Daoy (cell line): Measurements from ENCODE around the gene LHPP. TPM values are rescaled to one million over a fixed set of nuclear protein-coding genes. Genes with fewer than 3 reads are reported as not detected.

Experiments
- DNase-seq: peaks from one replicate; pipeline ENCODE4 v3.0.0-alpha.2; 2015; ENCODE audit warnings: low read depth
- total RNA-seq: library from RNA; depleted of rRNA; stranded (reverse); fragments of >200 nt; shearing (Covaris generic); gene quantifications from 2 replicates; pipeline ENCODE4 v1.2.3, GENCODE V29; 2014

The LHPP gene
- total RNA-seq, 1 experiment from 2014 or later, result 2.6 TPM

DNA sequence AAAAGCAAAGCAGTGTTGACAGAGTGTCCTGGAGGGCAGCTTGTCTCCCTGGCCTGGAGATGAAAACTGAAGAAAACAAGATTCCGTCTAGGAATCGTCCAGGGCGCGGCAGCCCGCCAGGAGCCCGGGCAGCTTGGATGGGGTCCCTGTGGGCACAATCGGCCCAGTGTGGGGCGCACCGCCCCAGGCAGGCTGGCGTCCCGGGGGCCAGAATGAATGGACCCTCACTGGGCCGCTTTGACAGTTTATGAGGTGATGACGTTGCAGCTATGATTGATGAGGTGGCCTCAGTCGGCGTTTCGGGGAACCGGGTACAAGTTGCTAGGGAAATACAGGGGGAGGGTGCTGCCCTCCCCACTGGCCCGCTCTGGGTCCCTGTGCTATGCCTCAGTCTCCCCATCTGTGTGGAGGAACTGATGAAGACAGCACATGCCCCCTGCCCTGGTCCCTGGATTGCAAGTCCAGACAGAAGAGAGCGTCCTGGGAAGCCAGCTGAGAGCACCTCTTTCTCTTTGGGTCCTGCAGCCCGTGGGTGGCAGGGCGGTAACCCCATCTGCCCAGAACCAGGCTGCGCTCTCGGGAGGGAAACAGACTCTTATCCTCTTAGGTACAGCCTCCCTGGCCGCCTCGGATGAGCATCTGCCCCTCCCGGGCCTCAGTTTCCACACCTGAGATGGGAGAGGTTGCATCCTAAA is 131.3 kb downstream of the LHPP start:
- DNase-seq, result no peak

DNA sequence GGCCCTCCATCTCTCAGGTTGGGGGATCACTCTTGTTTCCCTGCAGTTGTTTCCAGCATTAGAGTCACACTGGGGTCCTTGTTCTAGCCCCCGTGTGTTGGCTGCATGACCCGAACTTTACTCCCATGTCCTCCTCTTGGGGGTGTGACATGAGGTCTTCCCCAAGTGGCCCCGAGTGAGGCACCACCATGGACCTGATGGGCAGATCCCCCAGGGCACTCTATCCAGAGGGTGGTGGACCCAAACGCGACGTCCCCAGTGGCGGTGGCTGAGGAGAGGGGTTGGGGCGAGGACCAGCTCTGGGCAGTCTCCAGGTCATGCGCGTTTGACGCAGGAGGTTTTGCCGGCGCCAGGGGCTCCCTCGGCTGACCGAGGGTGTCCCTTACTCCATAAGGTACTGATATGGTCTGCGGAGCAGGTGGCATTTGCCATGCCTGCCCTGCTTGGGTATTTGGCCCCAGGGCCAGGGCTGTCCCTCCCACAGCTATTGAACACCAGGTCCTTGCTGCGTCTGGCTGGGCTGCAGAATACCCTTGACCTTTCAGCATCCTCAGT is 131.9 kb downstream of the LHPP start:
- DNase-seq, result no peak

- no peak for DNase-seq
Observed at GRCh38 chr10:124594240-124594639, 132.6 kb downstream of the LHPP start.

- no peak for DNase-seq
Observed at GRCh38 chr10:124595143-124595883, 133.7 kb downstream of the LHPP start.

DNA sequence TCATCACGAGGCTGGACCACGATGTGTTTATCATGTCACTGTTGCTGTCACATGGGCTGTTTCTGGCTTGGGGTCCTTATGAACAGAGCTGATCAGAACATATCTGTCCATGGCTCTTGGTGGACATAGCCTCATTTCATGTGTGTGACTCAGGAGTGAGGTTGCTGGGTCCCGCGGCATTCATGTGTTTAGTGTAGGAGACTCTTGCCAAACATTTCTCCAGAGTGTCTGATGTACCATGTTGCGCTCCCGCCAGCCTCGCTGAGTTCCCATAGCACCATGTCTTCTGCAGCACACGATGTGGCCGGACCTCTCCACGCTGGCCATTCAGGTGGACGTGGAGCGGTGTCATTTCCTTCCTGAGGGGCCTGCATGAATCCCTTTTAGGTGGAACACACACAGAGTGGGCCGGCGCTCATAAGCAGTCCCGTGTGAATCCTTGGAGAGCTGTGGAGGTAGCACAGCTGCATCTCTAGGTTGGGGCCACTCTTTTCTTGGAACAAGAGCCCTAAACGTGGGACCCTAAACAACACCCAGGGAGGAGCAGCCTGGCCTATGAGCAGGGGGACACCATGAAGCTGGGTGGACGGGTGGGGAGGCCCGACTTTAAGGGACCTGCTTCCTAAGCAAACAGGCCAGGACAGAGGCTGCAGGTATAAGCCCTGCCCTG is 134.6 kb downstream of the LHPP start:
- no peak for DNase-seq

DNA sequence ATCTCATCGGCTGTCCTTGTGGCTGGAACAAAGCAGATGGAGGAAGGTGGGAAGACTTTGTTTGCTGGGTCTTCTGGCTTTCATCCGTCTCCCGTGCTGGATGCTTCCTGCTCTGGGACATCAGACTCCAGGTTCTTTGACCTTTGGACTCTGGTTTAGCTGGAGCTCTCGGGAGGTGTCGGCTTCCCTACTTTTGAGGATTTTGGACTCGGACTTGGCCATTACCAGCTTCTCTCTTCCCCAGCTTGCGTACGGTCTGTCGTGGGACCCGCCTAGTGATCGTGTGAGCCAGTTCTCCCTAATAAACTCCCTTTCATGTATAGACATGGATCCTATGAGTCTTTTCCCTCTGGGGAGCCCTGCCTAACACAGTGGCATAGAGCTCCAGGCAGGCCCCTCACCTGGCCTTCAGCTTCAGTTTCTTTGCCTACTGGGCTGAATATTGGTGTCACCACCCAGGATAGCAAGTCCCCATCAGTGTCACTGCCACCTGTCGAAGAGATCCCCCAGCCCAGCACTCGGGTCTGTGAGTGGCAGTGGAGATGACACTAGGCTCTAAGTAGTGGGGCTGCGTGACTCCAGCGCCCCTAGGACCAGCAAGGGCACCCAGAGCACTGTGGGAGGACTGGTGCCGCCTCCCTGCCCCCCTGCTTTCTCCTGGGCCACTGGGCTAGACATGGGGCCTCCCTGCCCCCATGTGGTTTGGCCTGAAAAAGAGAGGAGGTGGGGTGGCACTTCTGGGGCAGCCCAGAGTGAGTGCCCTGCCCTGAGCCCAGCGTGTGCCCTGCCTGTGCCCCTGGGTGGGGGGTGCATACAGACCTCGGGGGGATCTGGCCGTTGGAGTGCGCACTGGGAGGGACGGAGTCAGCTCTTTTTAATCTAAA is 135.6 kb downstream of the LHPP start:
- DNase-seq, result no peak

- DNase-seq, result no peak
Observed at GRCh38 chr10:124597846-124598165, 136.2 kb downstream of the LHPP start.

DNA sequence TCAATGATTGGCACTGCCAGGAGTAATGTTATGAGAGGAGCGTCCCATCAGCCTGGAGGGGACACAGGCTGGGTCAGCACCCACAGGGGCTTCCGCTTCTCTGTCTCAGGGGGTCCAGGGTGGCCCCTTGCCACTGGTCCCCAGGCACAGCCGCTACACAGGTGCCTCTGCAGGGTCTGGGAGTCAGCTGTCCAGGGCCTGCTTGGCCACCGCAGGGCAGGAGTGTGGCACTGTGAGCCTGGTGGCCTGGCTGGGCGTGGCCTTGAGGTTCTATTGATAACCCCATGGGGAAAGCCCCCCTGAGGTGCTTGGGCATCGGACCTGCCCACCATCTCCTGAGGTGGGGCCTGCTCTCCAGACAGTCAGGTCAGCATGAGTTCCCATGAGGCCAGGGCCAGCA is 136.6 kb downstream of the LHPP start:
- DNase-seq, result no peak

DNA sequence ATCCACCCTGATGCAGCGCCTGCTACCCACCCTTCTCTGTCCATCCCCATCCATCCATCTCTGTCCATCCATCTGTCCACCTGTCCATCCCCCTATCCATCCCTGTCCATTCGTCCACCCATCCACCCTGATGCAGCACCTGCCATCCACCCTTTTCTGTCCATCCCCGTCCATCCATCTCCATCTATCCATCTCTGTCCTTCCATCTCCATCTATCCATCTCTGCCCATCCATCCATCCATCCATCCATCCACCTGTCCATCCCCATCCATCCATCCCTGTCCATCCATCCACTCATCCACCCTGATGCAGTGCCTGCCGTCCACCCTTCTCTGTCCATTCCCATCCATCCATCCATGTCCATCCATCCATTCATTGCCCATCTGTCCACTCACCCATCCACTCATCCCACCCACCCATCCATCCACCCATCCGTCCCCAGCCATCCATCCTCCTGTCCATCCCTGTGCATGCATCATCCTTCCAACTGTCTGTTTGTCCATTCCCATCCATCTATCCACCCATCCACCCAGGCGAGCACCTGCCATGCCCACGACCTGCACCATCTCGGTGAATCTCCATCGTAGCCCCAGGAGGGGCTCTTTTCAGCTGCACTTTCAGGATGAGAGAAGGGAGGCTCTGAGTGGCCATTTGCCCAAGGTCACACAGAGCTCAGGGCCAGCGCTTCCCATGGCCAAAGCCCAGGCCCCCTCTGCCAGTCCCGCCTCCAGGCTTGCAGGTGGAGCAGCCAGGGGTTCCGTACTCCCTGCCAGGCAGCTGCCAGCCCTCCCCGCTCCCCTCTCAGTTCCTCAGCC is 137.4 kb downstream of the LHPP start:
- no peak for DNase-seq

DNA sequence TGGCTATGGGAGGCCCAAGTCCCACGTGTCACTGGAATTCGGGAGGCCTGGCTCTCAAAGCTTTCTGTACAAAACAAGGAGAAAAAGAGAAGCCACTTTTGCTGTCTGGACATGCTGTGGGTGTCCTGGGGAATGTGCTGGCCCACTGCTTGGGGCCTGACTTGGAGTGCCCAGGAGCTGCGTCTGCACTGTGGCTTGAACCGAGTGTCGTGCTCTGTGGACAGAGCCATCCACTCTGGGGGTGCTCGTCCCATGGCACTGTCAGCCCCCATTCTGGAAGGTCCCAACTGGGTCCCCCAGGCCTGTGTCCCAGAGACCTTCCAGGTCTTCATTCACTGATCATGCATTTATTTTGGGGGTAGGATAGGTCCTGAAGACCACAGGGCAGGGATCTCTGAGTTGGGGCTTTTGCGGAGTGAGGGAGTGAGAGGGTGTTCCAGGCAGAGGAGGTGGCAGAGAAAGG is 138.0 kb downstream of the LHPP start:
- DNase-seq, result no peak

DNA sequence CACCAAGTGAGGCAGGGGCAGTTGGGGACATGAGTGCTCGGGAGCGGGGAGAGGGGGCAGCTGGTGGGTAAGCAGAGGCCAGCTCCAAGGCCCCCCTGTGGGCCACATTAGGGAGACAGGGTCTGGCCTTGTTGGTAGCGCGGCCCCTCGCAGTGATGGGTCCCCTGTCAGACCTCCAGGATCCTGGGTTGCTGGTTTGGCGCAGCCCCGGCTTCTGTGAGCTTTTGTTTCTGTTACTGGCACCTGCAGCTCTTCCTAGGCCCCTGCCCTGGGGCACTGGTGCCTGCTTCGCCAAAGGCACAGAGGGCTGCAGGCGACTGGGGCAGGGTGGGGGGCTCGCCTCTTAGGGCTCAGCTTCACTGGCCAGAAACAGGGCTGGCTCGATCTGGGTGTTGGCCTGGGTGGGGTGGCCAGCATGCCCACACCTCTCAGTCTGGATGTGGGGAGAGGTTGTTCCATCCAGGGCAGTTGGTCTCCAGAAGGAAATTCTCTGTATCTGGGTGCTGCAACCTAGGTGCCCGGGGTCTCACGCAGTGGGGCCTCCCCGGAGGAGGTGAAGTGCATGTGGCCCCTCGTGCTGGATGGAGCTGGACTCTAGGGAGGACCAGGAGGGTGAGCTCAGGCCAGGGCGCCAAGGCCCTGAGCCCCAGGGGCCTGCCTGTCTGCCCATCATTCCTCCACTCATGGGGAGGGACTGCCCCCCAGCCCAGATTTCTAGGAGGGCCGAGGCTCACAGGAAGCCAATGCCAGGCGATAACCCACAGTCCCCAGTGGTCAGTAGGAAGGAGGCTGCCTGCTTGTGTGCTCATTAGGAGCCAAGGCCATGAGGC is 138.6 kb downstream of the LHPP start:
- DNase-seq, result no peak

DNA sequence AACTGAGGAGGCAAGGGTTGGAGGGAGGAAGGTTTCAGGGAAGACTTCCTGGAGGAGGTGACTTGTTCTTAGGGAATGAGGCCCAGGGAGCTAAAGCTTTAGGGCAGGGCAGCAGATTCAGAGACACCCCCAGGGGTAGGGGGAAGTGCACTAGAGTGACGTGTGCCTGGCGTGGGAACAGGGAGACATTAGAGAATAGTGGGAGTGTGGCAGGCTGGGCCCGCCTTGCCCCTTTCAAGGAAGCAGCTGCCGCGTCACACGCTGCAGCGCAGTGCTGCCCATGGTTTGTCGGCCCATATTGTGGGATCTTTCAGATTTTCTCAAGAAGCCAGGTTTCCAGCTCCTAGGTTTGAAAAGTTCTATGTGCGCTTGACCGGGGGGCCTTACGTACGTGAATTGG is 139.4 kb downstream of the LHPP start:
- DNase-seq, result no peak

DNA sequence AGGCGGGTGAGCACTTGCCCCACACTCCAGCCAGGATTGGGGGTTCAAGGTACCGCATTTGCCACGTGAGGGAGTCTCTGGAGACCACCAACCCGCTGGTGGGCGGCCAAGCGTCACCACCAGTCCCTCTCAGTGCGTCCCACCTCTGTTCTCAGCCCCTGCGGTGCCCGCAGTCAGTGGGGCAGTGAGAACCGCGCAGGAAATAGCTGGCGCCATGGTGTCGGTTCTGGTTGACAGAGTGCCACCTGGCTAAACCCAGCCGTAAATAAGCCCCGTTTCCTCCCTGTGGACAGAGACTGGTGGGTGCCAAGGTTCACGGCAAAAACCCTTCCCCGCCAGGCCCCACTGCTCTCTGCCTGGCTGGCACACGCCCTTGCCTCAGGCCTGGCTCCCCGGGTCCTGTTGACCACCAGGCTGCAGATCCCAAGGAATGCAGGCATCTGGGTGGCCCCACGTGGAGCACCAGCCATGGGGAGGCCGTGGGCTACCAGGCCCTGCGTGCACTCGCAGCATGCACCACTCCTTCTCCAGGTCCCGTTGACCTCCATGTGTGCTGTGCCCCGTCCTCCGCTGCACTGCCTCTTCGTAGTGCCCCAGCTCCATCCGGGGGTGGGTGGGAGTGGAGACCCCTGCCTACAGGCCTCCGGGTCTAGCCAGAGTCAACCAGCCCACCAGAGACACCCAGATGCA is 140.0 kb downstream of the LHPP start:
- DNase-seq, result no peak

GRCh38 chr10:124602121-124602561 is 140.5 kb downstream of the LHPP start:
- no peak for DNase-seq

- DNase-seq, result no peak
Observed at GRCh38 chr10:124602646-124603365, 141.2 kb downstream of the LHPP start.

- no peak for DNase-seq
Observed at GRCh38 chr10:124603376-124604213, 142.0 kb downstream of the LHPP start.

- DNase-seq, result no peak
Observed at GRCh38 chr10:124604214-124605000, 142.8 kb downstream of the LHPP start.
